ENCODE data around the gene PM20D2.
"Not testable (repeated sequence)": the region's sequence is repeated elsewhere in the genome, so short reads cannot be mapped to it uniquely, and the experiment has no call there.

Gene PM20D2

GRCh38 chr6:89121934-89122333 lies 23.9 kb upstream of the PM20D2 start:
- DNase-seq (ENCODE audit: insufficient read length, low spot score) (no peak), FAIRE-seq (no peak)
- TF ChIP-seq POU2F2 (IDR thresholded peaks at IDR 0.05; ENCODE audit: low read depth, low read length) (no peak), TAF1 (IDR thresholded peaks at IDR 0.05; ENCODE audit: low read depth, low read length) (no peak), POLR2AphosphoS5 (IDR thresholded peaks at IDR 0.05; ENCODE audit: low read depth, low read length) (no peak), PAX5 (IDR thresholded peaks at IDR 0.05; ENCODE audit: insufficient read depth, low read length, severe bottlenecking) (no peak), POLR2A (IDR thresholded peaks at IDR 0.05; ENCODE audit: low read depth, low read length) (no peak), SPI1 (IDR thresholded peaks at IDR 0.05; ENCODE audit: low read depth, low read length) (no peak)

DNA sequence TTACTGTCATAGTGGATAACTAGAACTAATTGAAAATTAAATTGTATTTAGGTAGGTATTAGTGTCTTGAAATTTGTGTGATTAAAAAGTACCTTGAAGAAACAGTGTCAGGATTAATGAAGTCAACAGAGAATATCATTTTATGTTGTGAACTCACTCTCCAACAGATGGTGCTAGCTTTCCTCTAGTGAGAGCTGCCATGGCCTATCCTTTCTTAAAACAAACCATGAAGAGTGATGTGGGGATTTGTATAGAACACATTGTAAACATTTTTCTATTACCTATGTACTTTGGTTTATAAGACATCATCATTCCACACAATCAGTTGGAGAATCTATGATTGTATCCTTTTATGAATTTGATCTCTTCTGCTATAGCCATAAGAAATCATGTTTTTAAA lies 23.2 kb upstream of the PM20D2 start:
- peak; percentile 40 for FAIRE-seq
- TF ChIP-seq PAX5 (IDR thresholded peaks at IDR 0.05; ENCODE audit: insufficient read depth, low read length, severe bottlenecking) (no peak), POLR2AphosphoS5 (IDR thresholded peaks at IDR 0.05; ENCODE audit: low read depth, low read length) (no peak)
- no peak for DNase-seq (ENCODE audit: insufficient read length, low spot score)

- not testable (repeated sequence) for DNase-seq (ENCODE audit: insufficient read length, low spot score); FAIRE-seq
Observed at GRCh38 chr6:89128256-89128671, 17.6 kb upstream of the PM20D2 start.

DNA sequence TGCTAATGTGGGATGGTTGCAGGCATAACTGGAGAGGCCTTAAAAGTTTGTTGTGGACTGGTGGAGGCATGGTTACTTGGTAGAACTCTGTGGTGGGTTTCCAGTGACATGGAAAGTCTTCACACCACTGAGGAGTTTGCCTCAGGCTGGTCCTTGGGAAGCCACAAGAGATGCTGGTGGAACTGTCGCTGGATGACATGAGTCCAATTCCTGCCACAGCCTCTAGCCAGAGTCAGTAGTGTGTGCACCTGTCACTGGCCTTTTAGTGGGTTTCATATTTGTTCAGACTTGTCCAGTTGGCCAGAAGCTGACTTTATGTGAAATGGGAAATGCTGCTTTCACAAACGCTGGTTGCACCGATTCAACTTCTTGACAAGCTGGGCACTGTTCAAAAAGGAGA lies 14.3 kb upstream of the PM20D2 start:
- DNase-seq (ENCODE audit: insufficient read length, low spot score) = no peak
- no peak for TF ChIP-seq PAX5 (IDR thresholded peaks at IDR 0.05; ENCODE audit: insufficient read depth, low read length, severe bottlenecking)
- TF ChIP-seq POU2F2 (IDR thresholded peaks at IDR 0.05; ENCODE audit: low read depth, low read length) = no peak
- no peak for TF ChIP-seq POLR2A (IDR thresholded peaks at IDR 0.05; ENCODE audit: low read depth, low read length)
- no peak for TF ChIP-seq SPI1 (IDR thresholded peaks at IDR 0.05; ENCODE audit: low read depth, low read length)
- FAIRE-seq = peak; percentile 54

DNA sequence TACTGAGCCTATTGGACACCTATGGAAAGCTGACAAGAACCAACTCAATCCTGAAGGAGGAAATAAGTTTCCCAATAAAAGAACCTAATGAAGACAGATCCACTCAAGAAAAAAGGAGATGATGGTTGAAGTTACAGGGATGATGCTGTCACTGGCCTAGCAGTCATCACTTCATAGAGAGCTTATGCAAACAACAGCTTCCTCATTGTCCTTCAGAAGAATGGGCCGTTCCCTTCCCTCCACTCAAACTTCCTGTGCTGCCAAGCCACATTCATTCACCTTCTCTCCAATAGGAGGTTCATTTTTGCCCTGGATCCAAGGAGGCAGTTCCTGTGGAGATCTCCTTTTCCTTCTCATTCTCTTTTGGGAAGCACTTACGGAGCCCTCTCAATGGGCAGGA lies 13.8 kb upstream of the PM20D2 start:
- no peak for DNase-seq (ENCODE audit: insufficient read length, low spot score)
- no peak for FAIRE-seq

GRCh38 chr6:89133981-89134380 lies 11.9 kb upstream of the PM20D2 start:
- DNase-seq (ENCODE audit: insufficient read length, low spot score) (no peak), FAIRE-seq (no peak)
- TF ChIP-seq POLR2AphosphoS5 (IDR thresholded peaks at IDR 0.05; ENCODE audit: low read depth, low read length) (no peak), POLR2A (IDR thresholded peaks at IDR 0.05; ENCODE audit: low read depth, low read length) (no peak), POU2F2 (IDR thresholded peaks at IDR 0.05; ENCODE audit: low read depth, low read length) (no peak)

More for the DNA sequence above, 13.8 kb upstream of the PM20D2 start:
- TF ChIP-seq POU2F2 (IDR thresholded peaks at IDR 0.05; ENCODE audit: low read depth, low read length) (no peak), POLR2AphosphoS5 (IDR thresholded peaks at IDR 0.05; ENCODE audit: low read depth, low read length) (no peak), POLR2A (IDR thresholded peaks at IDR 0.05; ENCODE audit: low read depth, low read length) (no peak)

DNA sequence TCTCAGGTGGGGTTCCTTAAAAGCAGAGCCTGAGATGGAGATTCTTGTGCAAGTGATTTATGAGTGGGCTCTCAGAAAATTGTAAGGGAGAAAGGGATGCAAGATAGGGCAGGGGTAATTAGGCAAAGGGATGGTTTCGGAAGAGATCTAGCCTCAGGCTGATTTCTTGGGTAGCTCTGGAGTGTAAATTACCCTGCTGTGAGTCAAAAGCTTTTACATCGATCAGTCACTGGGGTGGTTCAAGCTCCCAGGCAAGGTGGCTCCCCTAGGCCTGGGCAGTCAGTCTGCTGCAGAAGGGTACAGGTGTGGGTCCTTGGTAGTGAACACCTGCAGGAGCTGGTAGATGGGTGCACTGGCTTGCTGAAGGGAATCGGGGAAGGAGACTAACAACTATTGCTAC lies 11.1 kb upstream of the PM20D2 start:
- DNase-seq (ENCODE audit: insufficient read length, low spot score) (no peak), FAIRE-seq (no peak)
- TF ChIP-seq SPI1 (IDR thresholded peaks at IDR 0.05; ENCODE audit: low read depth, low read length) = no peak
- no peak for TF ChIP-seq POLR2A (IDR thresholded peaks at IDR 0.05; ENCODE audit: low read depth, low read length)
- no peak for TF ChIP-seq PAX5 (IDR thresholded peaks at IDR 0.05; ENCODE audit: insufficient read depth, low read length, severe bottlenecking)
- no peak for TF ChIP-seq POU2F2 (IDR thresholded peaks at IDR 0.05; ENCODE audit: low read depth, low read length)
- TF ChIP-seq TAF1 (IDR thresholded peaks at IDR 0.05; ENCODE audit: low read depth, low read length) = no peak
- no peak for TF ChIP-seq POLR2AphosphoS5 (IDR thresholded peaks at IDR 0.05; ENCODE audit: low read depth, low read length)

DNA sequence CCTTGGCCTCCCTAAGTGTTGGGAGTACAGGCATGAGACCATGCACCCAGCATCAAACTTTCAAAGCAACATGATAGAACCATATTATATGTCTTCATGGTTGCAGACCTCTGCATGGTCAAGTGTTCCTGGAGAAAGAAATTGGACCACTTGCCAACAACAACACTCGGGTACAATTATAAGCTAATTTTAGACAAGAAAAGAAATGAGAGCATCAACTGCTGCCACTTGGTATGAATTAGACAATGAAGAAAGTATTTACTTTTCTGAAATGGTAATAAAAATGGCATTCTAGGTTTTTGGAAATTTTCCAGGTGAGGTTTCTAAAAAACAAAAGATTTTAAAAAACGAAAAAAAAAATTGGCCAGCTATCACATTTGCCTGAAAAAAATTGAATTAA lies 7.7 kb upstream of the PM20D2 start:
- no peak for DNase-seq (ENCODE audit: insufficient read length, low spot score)
- FAIRE-seq = no peak
- no peak for TF ChIP-seq SPI1 (IDR thresholded peaks at IDR 0.05; ENCODE audit: low read depth, low read length)
- no peak for TF ChIP-seq POLR2A (IDR thresholded peaks at IDR 0.05; ENCODE audit: low read depth, low read length)
- no peak for TF ChIP-seq POLR2AphosphoS5 (IDR thresholded peaks at IDR 0.05; ENCODE audit: low read depth, low read length)
- no peak for TF ChIP-seq PAX5 (IDR thresholded peaks at IDR 0.05; ENCODE audit: insufficient read depth, low read length, severe bottlenecking)
- no peak for TF ChIP-seq POU2F2 (IDR thresholded peaks at IDR 0.05; ENCODE audit: low read depth, low read length)
- no peak for TF ChIP-seq TAF1 (IDR thresholded peaks at IDR 0.05; ENCODE audit: low read depth, low read length)

DNA sequence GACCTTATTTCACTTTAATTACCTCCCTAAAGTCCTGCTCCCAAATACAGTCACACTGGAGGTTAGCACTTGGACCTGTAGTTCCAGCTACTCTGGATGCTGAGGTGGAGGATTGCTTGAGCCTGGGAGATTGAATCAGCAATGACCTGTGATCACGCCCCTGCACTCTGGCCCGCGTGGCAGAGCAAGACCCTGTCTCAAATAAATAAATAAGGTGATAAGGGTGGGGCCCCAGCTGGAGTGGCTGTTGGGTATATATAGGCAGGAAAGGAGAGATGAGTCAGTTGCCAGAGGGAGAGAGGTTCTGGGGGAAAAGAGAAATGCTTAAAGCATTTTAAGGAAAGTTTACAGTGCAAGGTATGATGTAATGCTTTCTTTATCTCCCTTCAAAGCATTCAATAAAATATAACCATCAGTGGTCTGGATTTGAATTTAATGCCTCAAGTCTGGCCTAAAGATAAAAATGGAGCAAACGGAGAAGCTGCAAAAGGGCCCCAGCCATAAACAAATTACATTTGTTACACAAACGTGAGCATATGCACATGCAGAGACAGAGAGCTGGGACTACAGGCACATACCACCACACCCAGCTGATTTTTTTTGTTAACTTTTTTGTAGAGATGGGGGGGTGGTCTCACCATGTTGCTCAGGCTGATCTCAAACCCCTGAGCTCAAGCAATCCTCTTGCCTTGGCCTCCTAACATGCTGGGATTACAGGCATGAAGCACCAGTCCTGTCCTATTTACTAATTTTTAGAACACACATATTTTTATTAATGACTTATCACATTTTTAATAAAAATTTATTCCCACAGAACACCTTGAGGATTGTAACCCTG lies 6.1 kb upstream of the PM20D2 start:
- FAIRE-seq = no peak
- no peak for DNase-seq (ENCODE audit: insufficient read length, low spot score)
- TF ChIP-seq PAX5 (IDR thresholded peaks at IDR 0.05; ENCODE audit: insufficient read depth, low read length, severe bottlenecking) (no peak), POLR2A (IDR thresholded peaks at IDR 0.05; ENCODE audit: low read depth, low read length) (no peak), TAF1 (IDR thresholded peaks at IDR 0.05; ENCODE audit: low read depth, low read length) (no peak), SPI1 (IDR thresholded peaks at IDR 0.05; ENCODE audit: low read depth, low read length) (no peak), POLR2AphosphoS5 (IDR thresholded peaks at IDR 0.05; ENCODE audit: low read depth, low read length) (no peak)

DNA sequence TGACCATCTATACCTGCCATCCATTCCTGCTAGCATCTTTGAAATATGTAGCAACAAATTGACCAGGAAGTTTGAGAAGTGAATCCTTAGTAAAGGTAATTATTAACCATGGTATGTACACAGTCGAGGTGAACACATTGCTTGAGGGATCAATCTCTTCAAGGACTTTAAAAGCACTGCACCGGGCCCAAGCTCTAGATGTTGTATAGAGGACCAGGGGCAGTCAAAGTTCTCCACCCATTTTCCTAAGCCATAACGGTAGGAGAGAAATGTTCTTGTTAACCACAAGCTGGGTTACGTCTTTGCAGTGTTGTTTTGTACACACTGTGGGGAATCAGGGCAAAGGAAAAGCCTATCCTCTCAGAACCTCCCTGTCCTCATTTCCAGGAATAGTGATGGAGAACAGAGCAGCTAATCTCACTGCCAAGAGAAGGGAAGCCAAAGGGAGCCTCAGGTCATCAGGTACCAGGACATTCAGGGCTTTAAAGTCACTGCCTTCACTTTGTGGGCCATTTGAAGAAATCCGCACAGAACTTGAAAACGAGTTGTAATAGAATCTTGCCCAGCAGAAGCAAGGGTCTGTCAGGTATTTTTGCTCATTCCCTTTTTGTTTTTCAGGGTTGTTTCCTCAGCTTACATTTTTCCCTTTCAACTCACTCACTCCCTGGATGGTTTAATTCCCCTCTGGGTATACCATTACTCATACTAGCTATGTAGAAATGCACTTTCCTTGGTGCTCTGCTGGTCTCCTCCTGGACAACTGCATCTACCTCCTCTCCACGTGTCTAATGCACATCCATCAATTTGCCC lies 5.3 kb upstream of the PM20D2 start:
- TF ChIP-seq POLR2A (IDR thresholded peaks at IDR 0.05; ENCODE audit: low read depth, low read length) (no peak), TAF1 (IDR thresholded peaks at IDR 0.05; ENCODE audit: low read depth, low read length) (no peak), SPI1 (IDR thresholded peaks at IDR 0.05; ENCODE audit: low read depth, low read length) (no peak), POLR2AphosphoS5 (IDR thresholded peaks at IDR 0.05; ENCODE audit: low read depth, low read length) (no peak), POU2F2 (IDR thresholded peaks at IDR 0.05; ENCODE audit: low read depth, low read length) (no peak), PAX5 (IDR thresholded peaks at IDR 0.05; ENCODE audit: insufficient read depth, low read length, severe bottlenecking) (no peak)
- DNase-seq (ENCODE audit: insufficient read length, low spot score) (no peak), FAIRE-seq (peak; percentile 16)

All from GM12891 (cell line).